GM23248 (cell line): Measurements from ENCODE around the gene UBAC1.

Experiments
- EZH2 ChIP-seq: fragments of 200-600 bp; sonication (generic); IDR thresholded peaks from 2 replicates; pipeline ENCODE4 v1.6.1; 2018; ENCODE audit warnings: antibody characterized with exemption, mild to moderate bottlenecking; ENCODE audit not compliant: insufficient read depth, poor library complexity, severe bottlenecking
- EZH2phosphoT487 ChIP-seq: fragments of 200-600 bp; sonication (generic); IDR thresholded peaks from 2 replicates; pipeline ENCODE4 v1.6.1; 2018; ENCODE audit warnings: antibody characterized with exemption, moderate library complexity, mild to moderate bottlenecking, low read depth; ENCODE audit not compliant: insufficient read depth

DNA sequence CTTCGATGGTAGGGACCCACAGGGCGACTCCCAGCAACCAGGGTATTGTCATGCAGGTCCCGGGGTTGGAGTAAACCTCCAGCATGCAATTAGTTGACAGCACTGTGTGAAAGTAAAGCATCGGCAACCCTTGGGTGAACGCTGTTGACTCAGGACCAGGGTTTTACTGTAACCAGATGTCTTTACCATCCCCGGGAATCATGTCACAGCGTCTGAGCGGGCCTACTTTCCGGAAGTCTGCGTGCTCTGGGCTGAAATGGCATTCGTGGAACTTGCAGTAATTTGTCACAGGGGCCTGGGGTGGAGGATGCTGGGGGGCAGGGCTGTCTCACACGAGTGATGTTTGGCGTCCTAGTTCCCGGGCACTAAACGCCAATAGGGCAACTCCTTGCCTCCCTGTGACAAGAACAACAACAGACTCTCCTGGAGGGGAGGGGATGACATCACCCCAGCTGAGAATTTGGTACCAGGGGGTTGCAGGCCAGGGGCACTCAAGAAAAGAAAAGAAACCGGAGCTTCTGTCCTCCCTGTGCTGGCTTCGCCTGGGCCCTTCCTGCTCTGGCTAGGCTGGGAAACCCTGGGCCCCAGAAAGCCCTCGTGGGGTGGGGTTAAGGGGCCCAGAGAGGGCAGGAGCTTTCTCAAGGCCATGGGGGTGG is 10.1 kb upstream of the UBAC1 start:
- TF ChIP-seq EZH2, result no peak
- TF ChIP-seq EZH2phosphoT487, result no peak
